Left ventricle myocardium inferior (tissue), 1 donor: ENCODE data around the gene MACROD2. TPM values are rescaled to one million over a fixed set of nuclear protein-coding genes. Genes with fewer than 3 reads are reported as not detected.

Experiments
- DNase-seq: peaks from one replicate; pipeline ENCODE4 v3.0.0-alpha.2; 2020
- H3K27ac ChIP-seq: fragments of 200-600 bp; replicated peaks from 2 replicates; pipeline ENCODE4 v1.8.0; 2021
- H3K27me3 ChIP-seq: fragments of 200-600 bp; 2 replicates; pipeline ENCODE4 v1.8.0; 2021; ENCODE audit warnings: low read depth
- H3K36me3 ChIP-seq: fragments of 200-600 bp; 2 replicates; pipeline ENCODE4 v1.8.0; 2021
- H3K4me1 ChIP-seq: fragments of 200-600 bp; 2 replicates; pipeline ENCODE4 v1.8.0; 2021
- H3K4me3 ChIP-seq: fragments of 200-600 bp; 2 replicates; pipeline ENCODE4 v1.8.0; 2021; ENCODE audit warnings: mild to moderate bottlenecking, moderate library complexity
- H3K9me3 ChIP-seq: fragments of 200-600 bp; replicated peaks from 2 replicates; pipeline ENCODE4 v1.8.0; 2021
- intact Hi-C: fragments of 100-400 bp; cut with micrococcal nuclease; formaldehyde crosslinking; loops from one replicate; pipeline ENCODE4 v1.11.0; 2022
- total RNA-seq: library from RNA; stranded (reverse); fragmentation: NEBNext Ultra II Directional; extraction: Animal tissue kit (Norgen Biotek cat#: 25700); gene quantifications from one replicate; pipeline ENCODE4 v1.2.1, GENCODE V29; 2021
- TF ChIP-seq, protein P1 (sequence below): fragments of 200-600 bp; IDR thresholded peaks from 2 replicates; pipeline ENCODE4 v1.8.0; 2021; ENCODE audit warnings: antibody characterized with exemption, mild to moderate bottlenecking, borderline replicate concordance
- donor health status: DM: no; HTN: yes; CAD: no; lungs with severe emphysema.

The MACROD2 gene
- total RNA-seq, 1 donor from 2014 or later = 3.6 TPM

DNA sequence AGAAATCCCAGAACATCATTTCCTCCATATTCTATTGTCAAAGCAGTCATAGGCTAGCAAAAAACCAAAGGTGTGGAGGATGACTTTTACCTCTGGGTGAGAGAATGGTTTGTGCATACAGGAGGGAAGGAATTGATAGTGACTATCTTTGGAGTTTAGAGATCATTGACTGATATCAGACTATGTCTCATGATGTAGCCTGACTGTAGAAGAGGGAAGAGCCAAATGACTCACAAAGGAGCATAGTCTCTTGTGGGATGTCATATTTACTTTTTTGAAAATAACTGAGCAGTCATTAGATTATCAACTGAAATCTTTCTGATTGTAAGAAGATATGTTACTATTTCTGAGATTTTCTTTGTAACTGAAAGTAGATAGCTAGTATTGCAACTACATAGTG, 183.6 kb downstream of the MACROD2 start:
- H3K4me3 ChIP-seq = no peak overlapping the region
- H3K27me3 ChIP-seq = no peaks in the 10 kb centered on the region
- no peak overlapping the region for H3K27ac ChIP-seq
- DNase-seq = no peak
- H3K4me1 ChIP-seq = no peaks in the 10 kb centered on the region
- intact Hi-C loops = no loop called here
- H3K9me3 ChIP-seq = peaks cover 27% of the 10 kb centered on the region
- no peaks in the 10 kb centered on the region for H3K36me3 ChIP-seq
- TF ChIP-seq, protein P1, sequence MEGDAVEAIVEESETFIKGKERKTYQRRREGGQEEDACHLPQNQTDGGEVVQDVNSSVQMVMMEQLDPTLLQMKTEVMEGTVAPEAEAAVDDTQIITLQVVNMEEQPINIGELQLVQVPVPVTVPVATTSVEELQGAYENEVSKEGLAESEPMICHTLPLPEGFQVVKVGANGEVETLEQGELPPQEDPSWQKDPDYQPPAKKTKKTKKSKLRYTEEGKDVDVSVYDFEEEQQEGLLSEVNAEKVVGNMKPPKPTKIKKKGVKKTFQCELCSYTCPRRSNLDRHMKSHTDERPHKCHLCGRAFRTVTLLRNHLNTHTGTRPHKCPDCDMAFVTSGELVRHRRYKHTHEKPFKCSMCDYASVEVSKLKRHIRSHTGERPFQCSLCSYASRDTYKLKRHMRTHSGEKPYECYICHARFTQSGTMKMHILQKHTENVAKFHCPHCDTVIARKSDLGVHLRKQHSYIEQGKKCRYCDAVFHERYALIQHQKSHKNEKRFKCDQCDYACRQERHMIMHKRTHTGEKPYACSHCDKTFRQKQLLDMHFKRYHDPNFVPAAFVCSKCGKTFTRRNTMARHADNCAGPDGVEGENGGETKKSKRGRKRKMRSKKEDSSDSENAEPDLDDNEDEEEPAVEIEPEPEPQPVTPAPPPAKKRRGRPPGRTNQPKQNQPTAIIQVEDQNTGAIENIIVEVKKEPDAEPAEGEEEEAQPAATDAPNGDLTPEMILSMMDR = no peak

DNA sequence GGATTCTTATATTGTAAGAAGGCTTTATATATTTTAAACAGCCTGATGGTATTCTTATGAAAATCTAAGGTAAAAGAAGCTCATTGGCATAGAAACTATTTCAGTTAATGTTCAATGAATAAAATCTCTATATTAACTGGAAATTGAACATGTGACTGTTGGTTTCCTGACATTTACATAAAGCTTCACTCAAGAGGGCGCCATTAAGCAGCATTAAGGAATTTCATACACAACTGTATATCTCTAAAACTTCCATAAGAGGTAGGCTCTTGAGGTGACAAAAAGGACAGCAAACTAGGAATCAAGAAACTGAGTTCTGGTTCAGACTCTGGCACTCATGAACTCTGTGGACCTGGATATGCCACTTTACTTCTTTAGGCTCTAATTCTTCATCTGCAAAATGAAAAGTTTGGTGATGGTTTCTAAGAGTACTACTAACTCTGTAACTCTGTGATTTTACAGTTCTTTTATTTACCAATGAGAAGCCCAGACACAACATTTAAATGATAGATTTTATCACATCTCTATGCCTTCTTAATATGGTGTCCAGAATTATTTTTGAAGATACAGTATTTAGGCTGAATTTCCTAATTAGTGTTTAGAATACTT, 194.6 kb downstream of the MACROD2 start:
- H3K9me3 ChIP-seq = no peaks in the 10 kb centered on the region
- H3K4me3 ChIP-seq = no peak overlapping the region
- no peak overlapping the region for H3K27ac ChIP-seq
- DNase-seq = no peak
- TF ChIP-seq, protein P1 = peak; percentile 34
- no peaks in the 10 kb centered on the region for H3K36me3 ChIP-seq
- intact Hi-C loops = no loop called here
- H3K4me1 ChIP-seq = no peaks in the 10 kb centered on the region
- H3K27me3 ChIP-seq = no peaks in the 10 kb centered on the region

DNA sequence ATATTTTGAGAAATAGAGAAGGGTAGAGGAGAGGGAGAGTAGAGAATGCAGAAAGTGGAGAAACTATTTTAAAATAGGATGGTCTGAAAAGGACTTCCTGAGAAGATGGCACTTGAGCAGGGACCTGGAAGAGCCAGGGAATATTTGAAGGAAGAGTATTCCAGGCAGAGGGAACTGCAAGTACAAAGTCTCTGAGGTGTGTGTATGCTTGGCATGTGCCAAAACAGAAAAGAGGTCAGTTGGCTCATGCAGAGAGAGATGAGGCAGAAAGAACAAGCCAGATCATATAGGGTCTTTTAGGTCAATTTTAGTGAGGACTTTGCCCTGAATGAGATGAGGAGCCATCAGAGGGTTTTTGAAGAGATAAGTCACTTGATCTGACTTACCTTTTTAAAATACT, 196.2 kb downstream of the MACROD2 start:
- Histone ChIP-seq H3K9me3 (no peaks in the 10 kb centered on the region), H3K4me3 (no peak overlapping the region), H3K27ac (no peak overlapping the region), H3K4me1 (no peaks in the 10 kb centered on the region), H3K27me3 (no peaks in the 10 kb centered on the region), H3K36me3 (no peaks in the 10 kb centered on the region)
- no peak for DNase-seq
- intact Hi-C loops = no loop called here
- TF ChIP-seq, protein P1 = no peak

DNA sequence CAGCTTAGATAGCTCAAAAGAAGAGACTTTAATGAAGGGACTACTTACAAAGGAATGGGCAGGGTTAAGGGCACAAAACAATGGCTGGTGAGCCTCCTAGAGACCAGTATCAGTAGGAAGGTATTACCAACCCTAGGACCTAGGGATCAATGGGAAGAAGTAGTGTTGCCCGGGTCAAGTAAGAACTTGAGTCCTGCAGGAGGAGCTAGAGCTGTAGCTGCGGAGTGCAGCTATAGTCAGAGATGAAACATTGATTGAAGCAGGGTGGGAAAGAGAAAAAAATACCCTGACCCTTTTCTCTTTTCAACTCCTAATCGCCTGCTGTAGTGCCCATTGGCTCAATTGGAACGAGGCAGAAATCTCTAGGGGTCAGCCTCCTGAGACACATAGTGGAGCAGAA, 198.1 kb downstream of the MACROD2 start:
- TF ChIP-seq, protein P1 = no peak
- H3K36me3 ChIP-seq = no peaks in the 10 kb centered on the region

DNA sequence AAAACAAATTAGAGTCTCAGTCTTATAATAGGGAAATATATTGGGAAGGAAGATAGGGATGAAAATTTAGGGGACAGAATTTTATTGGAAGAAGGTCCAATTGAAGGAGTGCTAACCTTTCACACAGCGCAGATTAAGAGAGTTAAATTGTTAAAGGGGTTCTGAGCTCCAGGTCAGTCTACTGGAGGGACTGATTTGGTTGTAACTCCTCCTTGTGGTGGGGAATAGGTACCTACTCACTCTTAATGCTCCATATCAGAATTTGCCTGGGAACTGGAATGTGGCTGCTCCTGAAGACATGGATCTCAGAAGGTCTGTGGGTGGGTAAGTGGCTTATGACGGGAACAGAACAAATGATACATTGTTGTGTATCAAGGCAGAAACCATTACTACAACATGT, 198.6 kb downstream of the MACROD2 start:
- Histone ChIP-seq H3K27ac (no peak overlapping the region), H3K4me3 (no peak overlapping the region), H3K36me3 (no peaks in the 10 kb centered on the region), H3K27me3 (no peaks in the 10 kb centered on the region), H3K9me3 (no peaks in the 10 kb centered on the region), H3K4me1 (no peaks in the 10 kb centered on the region)
- TF ChIP-seq, protein P1 = no peak
- no peak for DNase-seq
- intact Hi-C loops = no loop called here

More for the DNA sequence above, 198.1 kb downstream of the MACROD2 start:
- no peak for DNase-seq
- Histone ChIP-seq H3K4me1 (no peaks in the 10 kb centered on the region), H3K9me3 (no peaks in the 10 kb centered on the region), H3K4me3 (no peak overlapping the region), H3K27me3 (no peaks in the 10 kb centered on the region), H3K27ac (no peak overlapping the region)
- intact Hi-C loops = no loop called here
